ENCODE measurements around the gene ZNF771. TPM values are rescaled to one million over a fixed set of nuclear protein-coding genes. Genes with fewer than 3 reads are reported as not detected.
A peak's percentile ranks its signal among the peaks of the same experiment; 100 is the strongest.

The ZNF771 gene
- total and polyA plus RNA-seq, 9 of the 15 experiments (the other 6 are each of a cell fraction or from before 2014, with no cell fraction given), result 1.5 to 12.6 (median 4.4) TPM

DNA sequence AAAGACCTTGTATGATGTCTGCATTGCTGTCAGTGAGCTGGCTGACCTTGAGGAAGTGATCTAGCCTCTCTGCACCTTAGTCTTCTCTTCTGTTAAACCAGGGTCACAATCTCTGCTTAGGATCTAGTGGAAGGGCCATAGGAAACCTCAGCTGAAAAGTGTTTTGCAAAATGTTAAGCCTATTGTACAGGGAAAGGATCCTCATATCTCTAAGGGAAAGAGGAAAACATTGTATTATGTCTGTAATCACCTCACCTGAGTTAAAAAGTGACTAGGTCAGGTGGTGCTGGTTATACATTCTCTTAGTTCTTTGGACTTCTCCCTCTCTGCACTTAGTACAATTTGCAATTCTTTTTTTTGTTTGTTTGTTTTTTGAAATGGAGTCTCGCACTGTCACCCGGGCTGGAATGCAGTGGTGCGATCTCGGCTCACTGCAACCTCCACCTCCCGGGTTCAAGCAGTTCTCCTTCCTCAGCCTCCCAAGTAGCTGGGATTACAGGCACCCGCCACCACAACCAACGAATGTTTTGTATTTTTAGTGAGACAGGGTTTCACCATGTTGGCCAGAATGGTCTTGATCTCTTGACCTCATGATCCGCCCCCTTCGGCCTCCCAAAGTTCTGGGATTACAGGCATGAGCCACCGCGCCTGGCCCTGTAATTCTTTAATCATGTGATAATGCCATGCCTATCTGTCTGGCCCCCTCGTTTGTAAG, 40.3 kb downstream of the ZNF771 start:
- FAIRE-seq (no peak), ATAC-seq (no peak), DNase-seq (ENCODE audit: extremely low read depth in 1 of 4, low spot score in 3 of 4) (no peak)
- intact Hi-C loops (cut with micrococcal nuclease), result loop anchor here (2.0 kb wide), 1 partner anchor 87 kb away; the partner anchor contains the start of gene ZNF747
- no TSS peak for BruUV-seq (replicated peaks)
- Histone ChIP-seq H2AFZ (ENCODE audit: low read depth, low read length) (no peak overlapping the region), H3K4me3 (no peak overlapping the region), H3K4me1 (replicated peaks in 1 of 2; ENCODE audit: control insufficient read depth in 2 of 2, insufficient read depth in 2 of 2, low read length in 2 of 2) (peaks cover 8 to 16% of the 10 kb centered on the region in 2 experiments; a peak in 4 of 5 replicates), H4K20me1 (replicated peaks; ENCODE audit: control insufficient read depth, insufficient read depth, low read length) (0 out of 2 replicates have a peak, but pooled peaks cover 7% of the 10 kb centered on the region), H3K9me3 (replicated peaks; ENCODE audit: control insufficient read depth, insufficient read depth, low read depth, low read length) (no peaks in the 10 kb centered on the region), H3K4me2 (ENCODE audit: insufficient read depth, low read length) (no peak overlapping the region), H3K27ac (ENCODE audit: extremely low read depth, low read depth, low read length) (no peak overlapping the region), H3K79me2 (ENCODE audit: control insufficient read depth, insufficient read depth, low read length) (peaks cover 33% of the 10 kb centered on the region), H3K27me3 (ENCODE audit: control insufficient read depth in 2 of 2, insufficient read depth in 2 of 2, low read length in 2 of 2) (no peaks in the 10 kb centered on the region), H3K36me3 (ENCODE audit: control insufficient read depth, insufficient read depth, low read length) (peaks cover 23% of the 10 kb centered on the region), H3K9me1 (ENCODE audit: control insufficient read depth, insufficient read depth, low read length) (no peaks in the 10 kb centered on the region), H3K9ac (ENCODE audit: insufficient read depth in 1 of 2, low read depth in 2 of 2, low read length in 2 of 2) (no peak overlapping the region)
- CTCF ChIA-PET (ENCODE audit: low intra/inter-chr PET ratio), result no interaction called here
- TF ChIP-seq ZNF766 (CRISPR knock-in tag; conservative IDR thresholded peaks at IDR 0.05) (peak; percentile 51; the same call in 1 of the 2 replicates), ESRRA (IDR thresholded peaks at IDR 0.05; ENCODE audit: borderline replicate concordance, low read depth) (peak; percentile 24; the same call in 1 of the 2 replicates), COPS2 (conservative IDR thresholded peaks at IDR 0.05) (no peak)
- TF ChIP-seq, protein P1, sequence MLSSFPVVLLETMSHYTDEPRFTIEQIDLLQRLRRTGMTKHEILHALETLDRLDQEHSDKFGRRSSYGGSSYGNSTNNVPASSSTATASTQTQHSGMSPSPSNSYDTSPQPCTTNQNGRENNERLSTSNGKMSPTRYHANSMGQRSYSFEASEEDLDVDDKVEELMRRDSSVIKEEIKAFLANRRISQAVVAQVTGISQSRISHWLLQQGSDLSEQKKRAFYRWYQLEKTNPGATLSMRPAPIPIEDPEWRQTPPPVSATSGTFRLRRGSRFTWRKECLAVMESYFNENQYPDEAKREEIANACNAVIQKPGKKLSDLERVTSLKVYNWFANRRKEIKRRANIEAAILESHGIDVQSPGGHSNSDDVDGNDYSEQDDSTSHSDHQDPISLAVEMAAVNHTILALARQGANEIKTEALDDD (IDR thresholded peaks at IDR 0.05), result peak; percentile 42
- 78% methylated on average over 12 of the region's 12 CpGs for WGBS (ENCODE audit: insufficient coverage, low coverage, missing lambda C conversion rate)
- in situ Hi-C loops (cut with MboI), result no loop called here
- POLR2A ChIA-PET, result interaction anchor here (0.6 to 1.2 kb wide), 3 partner anchors 13 to 93 kb away, joined by 3 read pairs; no protein-coding TSS in a partner anchor

Data from K562 (cell line).